Measurements from ENCODE around the gene ASPN.
"Not testable (repeated sequence)": the region's sequence is repeated elsewhere in the genome, so short reads cannot be mapped to it uniquely, and the experiment has no call there.

Gene ASPN

GRCh38 chr9:92467041-92467440, 15.3 kb downstream of the ASPN start:
- no peak for DNase-seq

GRCh38 chr9:92463984-92464383, 18.3 kb downstream of the ASPN start:
- no peak for DNase-seq

GRCh38 chr9:92463387-92463786, 18.9 kb downstream of the ASPN start:
- DNase-seq = no peak

GRCh38 chr9:92457576-92457975, 24.7 kb downstream of the ASPN start:
- no peak for DNase-seq

GRCh38 chr9:92455217-92455616, 27.1 kb downstream of the ASPN start:
- DNase-seq = no peak

- no peak for DNase-seq
Observed at GRCh38 chr9:92446536-92446935, 35.8 kb downstream of the ASPN start.

- DNase-seq = no peak
Observed at GRCh38 chr9:92444841-92445240, 37.5 kb downstream of the ASPN start.

GRCh38 chr9:92440751-92441046, 41.6 kb downstream of the ASPN start:
- no peak for DNase-seq

- DNase-seq = no peak
Observed at GRCh38 chr9:92439921-92440750, 42.2 kb downstream of the ASPN start.

- no peak for DNase-seq
Observed at GRCh38 chr9:92438900-92439526, 43.3 kb downstream of the ASPN start.

GRCh38 chr9:92435263-92435662, 47.0 kb downstream of the ASPN start:
- DNase-seq = no peak

- DNase-seq = no peak
Observed at GRCh38 chr9:92432972-92433548, 49.2 kb downstream of the ASPN start.

- no peak for DNase-seq
Observed at GRCh38 chr9:92432350-92432749, 50.0 kb downstream of the ASPN start.

- DNase-seq = no peak
Observed at GRCh38 chr9:92429836-92430235, 52.5 kb downstream of the ASPN start.

GRCh38 chr9:92426501-92427145, 55.7 kb downstream of the ASPN start:
- no peak for DNase-seq

- no peak for DNase-seq
Observed at GRCh38 chr9:92425474-92425873, 56.8 kb downstream of the ASPN start.

GRCh38 chr9:92424340-92424739, 58.0 kb downstream of the ASPN start, which contains the start of gene OMD:
Gene OMD, minus strand, starts transcription at chr9:92424471. Its CDS starts 6,913 bp downstream, at chr9:92417558.
- DNase-seq = no peak

- no peak for DNase-seq
Observed at GRCh38 chr9:92423612-92424011, 58.7 kb downstream of the ASPN start.

- DNase-seq = no peak
Observed at GRCh38 chr9:92422611-92423338, 59.5 kb downstream of the ASPN start.

- no peak for DNase-seq
Observed at GRCh38 chr9:92414566-92414965, 67.7 kb downstream of the ASPN start.

- DNase-seq = not testable (repeated sequence)
Observed at GRCh38 chr9:92411157-92411556, 71.1 kb downstream of the ASPN start.

- DNase-seq = no peak
Observed at GRCh38 chr9:92408747-92409478, 73.4 kb downstream of the ASPN start.
